ENCODE measurements around the gene SLC22A14.

Gene SLC22A14

DNA sequence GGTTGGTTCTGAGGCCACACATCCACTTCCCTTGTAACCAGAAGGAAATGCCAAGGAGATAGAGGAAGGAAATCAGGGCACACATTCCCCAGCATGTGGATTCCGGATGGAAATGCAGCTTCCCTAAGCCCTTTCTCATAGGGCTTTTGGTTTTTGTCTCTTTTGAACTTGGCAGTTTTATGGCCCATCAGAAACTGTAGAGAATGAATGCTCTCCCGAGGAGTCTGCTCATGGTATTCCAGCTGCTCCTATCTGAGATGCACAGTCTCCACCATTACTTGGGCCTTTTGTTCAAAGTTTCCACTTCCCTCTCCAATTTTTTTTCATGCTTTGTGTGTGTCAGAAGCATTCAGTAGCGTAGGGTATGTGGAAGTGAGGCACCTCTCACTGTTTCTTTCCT, 85.7 kb downstream of the SLC22A14 start:
- no peak overlapping the region for H3K4me3 ChIP-seq (replicated peaks in 1 of 2; ENCODE audit: low read depth in 2 of 2, low read length in 2 of 2)
- no peak for DNase-seq (ENCODE audit: low read depth in 2 of 2)
- no peak for TF ChIP-seq CTCF (IDR thresholded peaks at IDR 0.05; ENCODE audit: low read depth, low read length)
